COLO829 (cell line): ENCODE results near the gene TNP1.

Experiments
- DNase-seq: peaks from one replicate; pipeline ENCODE4 v3.0.0; 2012; ENCODE audit warnings: low spot score

TNP1 gene

DNA sequence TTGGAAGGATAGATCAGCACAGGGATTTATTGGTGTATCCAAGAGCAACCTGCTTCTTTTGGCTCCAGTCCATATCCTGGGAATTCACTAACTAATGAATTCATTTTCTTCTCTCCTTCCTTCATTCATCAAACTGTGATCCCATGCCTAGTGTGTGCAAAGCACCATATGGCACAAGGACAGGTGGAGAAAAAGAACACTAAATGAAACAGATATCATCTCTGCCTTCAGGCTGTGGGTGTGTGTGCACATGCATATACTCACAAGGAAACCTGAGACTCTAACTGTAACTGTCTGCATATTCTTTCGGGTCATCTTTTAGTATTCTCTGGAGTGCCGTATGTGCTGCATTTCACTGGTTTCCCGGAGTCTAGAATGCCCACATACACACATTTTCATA, 20.2 kb downstream of the TNP1 start:
- no peak for DNase-seq

GRCh38 chr2:216838151-216838550, 21.7 kb downstream of the TNP1 start:
- no peak for DNase-seq

DNA sequence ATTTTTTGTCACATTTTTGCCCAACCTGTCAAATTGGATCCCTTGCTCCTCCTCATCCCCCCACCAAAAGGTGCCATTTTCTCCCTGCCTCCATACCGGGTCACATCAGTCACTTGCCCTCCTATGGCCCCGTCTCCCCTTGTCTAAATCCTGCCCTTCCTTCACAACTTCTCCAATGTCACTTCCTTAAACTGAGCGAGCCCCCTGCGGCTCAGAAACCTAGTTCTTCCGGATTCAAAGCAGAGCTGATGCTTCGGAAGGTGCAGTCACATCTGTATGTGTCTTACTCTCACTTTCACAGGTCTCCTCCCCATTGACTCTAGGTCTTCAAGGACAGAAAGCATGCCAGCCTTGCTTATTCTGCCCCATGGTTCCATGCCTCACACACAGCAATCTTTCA, 22.1 kb downstream of the TNP1 start:
- DNase-seq = no peak

DNA sequence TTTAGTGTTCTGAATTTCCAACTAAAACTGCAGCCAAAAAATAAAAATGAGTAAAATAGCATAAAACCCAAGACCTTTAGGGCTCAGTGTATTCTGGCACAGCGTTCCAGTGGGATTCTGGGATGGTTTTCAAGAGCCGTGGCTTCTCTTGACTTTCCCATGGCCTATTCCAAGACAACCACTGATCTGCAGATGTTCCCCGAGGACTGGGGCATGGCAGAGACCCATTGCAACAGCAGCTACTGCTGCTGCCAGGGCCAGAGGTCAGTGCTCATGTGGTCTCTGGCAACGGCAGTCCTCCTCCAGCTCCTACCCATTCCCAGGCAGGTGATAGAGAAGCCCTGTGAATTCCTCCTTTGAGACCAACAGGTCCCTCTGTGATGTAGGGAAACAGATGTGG, 26.8 kb downstream of the TNP1 start:
- DNase-seq = no peak

DNA sequence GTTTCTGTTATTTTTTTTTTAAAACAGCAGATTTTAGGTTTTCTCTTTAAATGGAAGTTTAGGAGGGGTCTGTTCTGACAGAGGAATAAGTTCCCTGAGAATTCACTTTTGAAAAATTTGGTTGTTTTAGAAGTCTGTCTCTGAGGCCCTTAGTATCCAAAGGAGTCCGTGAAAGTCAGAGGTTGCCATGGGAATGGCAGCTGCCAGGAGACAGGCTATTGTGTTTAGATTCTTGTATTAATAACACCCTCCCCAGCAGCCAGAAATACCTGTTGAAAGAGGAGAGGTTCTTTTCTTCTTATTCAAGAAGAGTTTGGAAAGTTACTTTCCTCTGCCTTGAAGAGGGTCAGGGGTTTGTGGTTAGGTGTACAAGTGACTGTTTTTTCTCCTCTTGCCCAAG, 29.5 kb downstream of the TNP1 start:
- no peak for DNase-seq

DNA sequence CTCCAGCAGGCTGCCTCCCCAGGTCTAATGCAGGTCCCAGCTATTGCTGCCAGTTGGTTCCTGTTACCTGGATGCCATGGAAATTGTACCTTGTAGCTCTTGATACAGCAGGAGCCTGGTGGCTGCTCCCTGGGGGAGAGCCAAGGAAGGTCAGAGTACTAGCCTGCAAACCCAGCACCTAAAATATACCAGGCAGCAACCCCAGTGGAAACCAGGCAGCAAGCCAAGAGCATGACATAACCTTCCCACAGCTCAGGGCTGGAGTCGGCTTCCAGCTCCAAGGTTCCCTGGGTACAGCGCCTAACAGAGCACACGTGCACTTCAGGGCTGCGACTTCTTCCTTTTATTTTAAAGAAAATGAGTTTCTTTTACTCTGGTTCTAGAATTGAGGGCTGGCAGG, 30.3 kb downstream of the TNP1 start:
- no peak for DNase-seq

DNA sequence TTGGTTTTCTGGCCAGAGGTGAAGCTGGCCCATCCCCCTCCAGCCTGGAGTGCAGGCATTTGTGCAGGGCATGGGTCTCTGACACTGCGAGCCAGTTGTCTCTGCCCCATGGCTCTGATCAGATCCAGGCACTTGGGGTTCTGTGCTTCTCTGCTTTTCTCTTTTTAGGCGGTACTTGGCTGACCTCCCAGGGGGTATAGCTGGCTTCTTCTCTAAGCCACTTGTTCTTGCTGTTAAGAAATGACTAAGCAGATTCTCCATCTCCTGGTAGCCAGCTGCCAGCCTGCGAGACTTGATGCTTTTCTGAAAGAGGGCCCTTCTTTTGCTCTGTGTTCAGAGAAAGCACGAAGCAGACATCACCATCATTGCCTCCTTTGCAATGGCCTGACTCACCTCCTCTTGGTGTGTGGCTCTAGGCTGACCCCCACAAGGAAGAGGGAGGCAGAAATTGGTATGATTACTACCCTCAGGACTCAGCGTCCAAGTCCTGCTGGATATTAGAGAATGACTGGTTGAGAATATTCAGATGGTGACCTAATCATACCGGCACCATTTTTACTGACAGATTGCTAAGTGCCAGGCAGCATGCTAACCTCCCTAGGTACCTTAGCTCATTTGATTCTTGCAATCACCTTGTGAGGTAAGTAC, 32.7 kb downstream of the TNP1 start:
- no peak for DNase-seq

DNA sequence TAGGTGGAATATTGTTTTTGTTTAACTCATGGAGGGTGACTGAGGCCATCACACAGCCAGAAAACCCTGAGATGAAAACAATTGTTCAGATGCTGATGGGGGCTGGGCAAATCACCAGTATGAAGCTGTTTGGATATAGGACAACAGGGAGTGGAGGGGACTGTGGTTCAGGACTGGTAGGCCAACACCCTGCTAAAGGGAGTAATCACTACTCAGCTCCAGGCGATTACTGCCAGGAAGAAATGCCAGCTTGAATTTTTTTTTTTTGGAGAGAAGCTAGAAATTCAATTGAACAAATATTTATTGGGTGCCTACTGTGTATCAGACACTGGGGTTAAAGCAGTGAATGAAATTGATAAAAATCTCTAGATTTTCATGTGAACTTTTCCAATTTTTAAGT, 37.4 kb downstream of the TNP1 start:
- DNase-seq = no peak

- no peak for DNase-seq
These were observed 39.2 kb downstream of the TNP1 start for GRCh38 chr2:216820709-216821108.

GRCh38 chr2:216819766-216820165, 40.1 kb downstream of the TNP1 start:
- DNase-seq = no peak

DNA sequence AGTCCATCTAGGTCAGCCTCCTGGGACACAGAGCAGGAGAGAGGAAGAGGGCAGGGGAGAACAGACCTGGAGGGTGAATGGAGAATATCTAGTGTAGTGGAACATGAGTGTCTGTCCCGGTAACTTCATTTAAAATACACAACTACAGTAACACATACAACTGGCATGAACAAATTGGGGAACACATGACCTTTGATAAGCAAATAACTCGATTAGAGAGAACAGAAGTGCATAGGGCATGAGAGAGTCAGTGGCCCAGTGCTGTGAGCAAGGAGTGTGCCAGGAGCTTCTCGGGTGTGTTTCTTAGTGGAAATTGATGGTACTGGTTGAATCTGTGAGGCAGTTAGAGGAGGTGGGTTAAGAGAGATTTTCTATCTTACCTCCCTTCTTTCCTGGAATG, 40.8 kb downstream of the TNP1 start:
- DNase-seq = no peak

DNA sequence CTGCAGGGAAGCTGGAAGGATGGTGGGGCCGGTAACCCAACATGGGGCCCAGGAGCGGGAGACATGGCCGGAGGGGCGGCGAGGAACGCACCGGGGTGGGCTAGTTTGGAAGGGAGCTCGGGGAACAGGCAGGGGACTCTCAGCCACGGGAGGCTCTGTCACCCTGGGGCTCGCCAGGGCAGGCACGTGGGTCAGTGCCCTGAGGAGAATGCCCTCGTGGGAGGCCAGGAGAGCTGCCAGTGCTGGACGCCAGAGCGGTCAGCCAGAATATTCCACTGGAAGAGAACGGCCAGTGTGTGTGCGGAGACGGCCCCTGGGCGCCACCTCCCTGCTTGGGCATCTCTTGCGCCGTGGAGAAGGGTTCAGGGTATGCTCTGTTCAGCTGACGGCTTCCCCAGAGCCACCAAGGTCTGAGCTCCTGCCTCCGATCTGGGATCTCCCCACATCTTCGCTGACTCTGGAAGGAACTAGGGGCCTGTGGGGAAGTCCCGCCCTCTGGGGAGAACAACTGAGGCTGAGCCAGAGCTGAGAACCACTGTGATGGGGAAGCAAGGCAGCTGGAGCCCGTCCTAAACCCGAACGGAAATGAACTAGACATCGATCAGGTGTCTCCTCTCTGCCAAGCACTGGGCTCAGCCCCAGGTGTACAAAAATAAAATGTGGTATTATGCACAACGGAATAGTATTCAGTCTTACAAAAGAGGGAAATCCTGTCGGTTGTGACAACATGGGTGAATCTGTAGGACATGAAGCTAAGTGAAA, 49.3 kb downstream of the TNP1 start:
- DNase-seq = no peak
